Measurements from ENCODE around the gene WSCD2.

WSCD2 gene

DNA sequence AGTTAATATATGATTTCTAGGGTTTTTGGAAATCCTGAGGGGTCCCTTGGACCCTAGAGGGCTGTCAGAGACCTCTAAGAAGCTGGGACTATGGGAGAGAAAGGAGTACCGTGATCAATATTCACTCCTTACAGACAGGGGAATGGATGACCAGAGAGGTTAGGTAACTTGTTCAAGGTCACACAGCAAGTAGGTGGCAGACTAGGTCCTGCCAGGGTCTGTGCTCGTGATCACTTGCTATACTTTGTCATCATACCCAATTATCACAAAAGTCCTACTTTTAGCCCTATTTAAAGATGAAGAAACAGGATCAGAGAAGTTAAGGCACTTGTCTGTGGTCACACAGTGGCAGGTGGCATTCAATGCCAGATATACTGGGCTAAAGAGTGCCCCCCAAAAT is 42.9 kb downstream of the WSCD2 start:
- H3K4me2 ChIP-seq (ENCODE audit: insufficient read depth, low read length), result no peak overlapping the region

DNA sequence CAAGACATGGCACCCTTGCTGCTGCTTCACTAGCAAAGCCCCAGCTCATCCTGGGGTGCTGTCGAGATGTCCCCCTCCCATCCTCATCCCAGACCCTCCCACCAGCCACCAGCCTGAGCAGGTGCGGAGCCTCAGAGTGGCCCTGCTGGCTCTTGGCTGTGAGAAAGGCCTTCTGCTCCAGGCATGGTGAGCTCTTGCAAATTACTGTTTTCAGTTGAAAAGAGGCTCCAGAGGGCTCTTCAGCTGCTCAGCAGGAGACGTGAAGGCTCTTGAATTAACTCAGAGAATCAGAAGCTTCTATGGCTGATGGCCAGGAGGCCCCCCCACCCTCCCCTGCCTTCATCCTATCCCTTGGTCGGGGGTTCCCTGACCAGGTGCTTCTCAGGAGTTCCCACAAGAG is 44.1 kb downstream of the WSCD2 start:
- no peak overlapping the region for H2AFZ ChIP-seq (ENCODE audit: low read depth, low read length)
- no peaks in the 10 kb centered on the region for H3K4me1 ChIP-seq (ENCODE audit: insufficient read depth, low read length)
- H3K4me3 ChIP-seq (ENCODE audit: low read depth in 1 of 2, low read length in 2 of 2), result no peak overlapping the region
- H3K9ac ChIP-seq (ENCODE audit: low read depth, low read length), result no peak overlapping the region
- no peak for TF ChIP-seq CTCF (IDR thresholded peaks at IDR 0.05; ENCODE audit: borderline replicate concordance, extremely low read depth, low read length, poor library complexity, severe bottlenecking)
- TF ChIP-seq EZH2 (IDR thresholded peaks at IDR 0.05; ENCODE audit: borderline replicate concordance, low read depth, low read length, severe bottlenecking), result no peak
- H3K79me2 ChIP-seq (ENCODE audit: insufficient read depth, low read length), result no peaks in the 10 kb centered on the region
- no peak overlapping the region for H3K27ac ChIP-seq (ENCODE audit: low read length)
- H3K9me3 ChIP-seq (ENCODE audit: insufficient read depth, low read length, severe bottlenecking), result no peaks in the 10 kb centered on the region
- H4K20me1 ChIP-seq (ENCODE audit: insufficient read depth, low read length), result no peaks in the 10 kb centered on the region
- no peak for DNase-seq
- H3K4me2 ChIP-seq (ENCODE audit: insufficient read depth, low read length), result no peak overlapping the region
- peaks cover 11% of the 10 kb centered on the region for H3K27me3 ChIP-seq (ENCODE audit: insufficient read depth, low read length, poor library complexity)
- ATAC-seq (ENCODE audit: insufficient read depth, low read depth), result no peak
- no peaks in the 10 kb centered on the region for H3K36me3 ChIP-seq (ENCODE audit: insufficient read depth, low read length)

More for the DNA sequence above, 42.9 kb downstream of the WSCD2 start:
- Histone ChIP-seq H3K4me3 (ENCODE audit: low read depth in 1 of 2, low read length in 2 of 2) (no peak overlapping the region), H4K20me1 (ENCODE audit: insufficient read depth, low read length) (no peaks in the 10 kb centered on the region), H3K4me1 (ENCODE audit: insufficient read depth, low read length) (no peaks in the 10 kb centered on the region), H3K27ac (ENCODE audit: low read length) (no peak overlapping the region), H3K27me3 (ENCODE audit: insufficient read depth, low read length, poor library complexity) (peaks cover 11% of the 10 kb centered on the region), H3K9me3 (ENCODE audit: insufficient read depth, low read length, severe bottlenecking) (no peaks in the 10 kb centered on the region), H3K79me2 (ENCODE audit: insufficient read depth, low read length) (no peaks in the 10 kb centered on the region), H3K9ac (ENCODE audit: low read depth, low read length) (no peak overlapping the region), H2AFZ (ENCODE audit: low read depth, low read length) (no peak overlapping the region), H3K36me3 (ENCODE audit: insufficient read depth, low read length) (no peaks in the 10 kb centered on the region)
- ATAC-seq (ENCODE audit: insufficient read depth, low read depth), result no peak
- no peak for DNase-seq
- TF ChIP-seq EZH2 (IDR thresholded peaks at IDR 0.05; ENCODE audit: borderline replicate concordance, low read depth, low read length, severe bottlenecking) (no peak), CTCF (IDR thresholded peaks at IDR 0.05; ENCODE audit: borderline replicate concordance, extremely low read depth, low read length, poor library complexity, severe bottlenecking) (no peak)

DNA sequence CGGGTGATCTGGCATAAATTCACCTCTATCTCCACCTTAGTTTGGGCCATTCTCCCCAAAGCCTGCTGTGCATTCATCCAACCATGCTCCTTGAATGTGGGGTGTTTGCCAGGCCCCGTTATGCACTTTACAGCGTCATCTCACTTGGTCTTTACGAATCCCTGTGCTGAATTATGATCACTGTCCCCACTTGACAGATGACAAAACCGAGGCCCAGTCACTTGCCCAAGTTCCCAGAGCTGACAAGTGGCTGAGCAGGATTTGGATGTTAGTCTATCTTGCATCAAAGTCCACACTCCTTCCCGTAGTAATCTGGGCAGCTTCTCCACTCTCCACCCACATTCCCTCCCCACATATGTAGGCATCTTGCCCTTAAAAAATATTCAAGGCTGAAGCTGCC is 44.8 kb downstream of the WSCD2 start:
- Histone ChIP-seq H3K79me2 (ENCODE audit: insufficient read depth, low read length) (no peaks in the 10 kb centered on the region), H3K27ac (ENCODE audit: low read length) (no peak overlapping the region), H3K9me3 (ENCODE audit: insufficient read depth, low read length, severe bottlenecking) (no peaks in the 10 kb centered on the region), H3K36me3 (ENCODE audit: insufficient read depth, low read length) (no peaks in the 10 kb centered on the region), H3K4me3 (ENCODE audit: low read depth in 1 of 2, low read length in 2 of 2) (no peak overlapping the region), H3K4me2 (ENCODE audit: insufficient read depth, low read length) (no peak overlapping the region), H3K27me3 (ENCODE audit: insufficient read depth, low read length, poor library complexity) (peaks cover 11% of the 10 kb centered on the region), H3K9ac (ENCODE audit: low read depth, low read length) (no peak overlapping the region), H2AFZ (ENCODE audit: low read depth, low read length) (no peak overlapping the region), H4K20me1 (ENCODE audit: insufficient read depth, low read length) (no peaks in the 10 kb centered on the region), H3K4me1 (ENCODE audit: insufficient read depth, low read length) (no peaks in the 10 kb centered on the region)
- no peak for DNase-seq
- TF ChIP-seq CTCF (IDR thresholded peaks at IDR 0.05; ENCODE audit: borderline replicate concordance, extremely low read depth, low read length, poor library complexity, severe bottlenecking) (no peak), EZH2 (IDR thresholded peaks at IDR 0.05; ENCODE audit: borderline replicate concordance, low read depth, low read length, severe bottlenecking) (no peak)
- no peak for ATAC-seq (ENCODE audit: insufficient read depth, low read depth)

GRCh38 chr12:108174641-108175040 is 45.6 kb downstream of the WSCD2 start:
- Histone ChIP-seq H3K9ac (ENCODE audit: low read depth, low read length) (no peak overlapping the region), H3K36me3 (ENCODE audit: insufficient read depth, low read length) (no peaks in the 10 kb centered on the region), H3K27me3 (ENCODE audit: insufficient read depth, low read length, poor library complexity) (peaks cover 8% of the 10 kb centered on the region), H3K9me3 (ENCODE audit: insufficient read depth, low read length, severe bottlenecking) (no peaks in the 10 kb centered on the region), H3K4me2 (ENCODE audit: insufficient read depth, low read length) (no peak overlapping the region), H4K20me1 (ENCODE audit: insufficient read depth, low read length) (no peaks in the 10 kb centered on the region), H2AFZ (ENCODE audit: low read depth, low read length) (no peak overlapping the region), H3K4me1 (ENCODE audit: insufficient read depth, low read length) (no peaks in the 10 kb centered on the region), H3K79me2 (ENCODE audit: insufficient read depth, low read length) (no peaks in the 10 kb centered on the region), H3K27ac (ENCODE audit: low read length) (no peak overlapping the region), H3K4me3 (ENCODE audit: low read depth in 1 of 2, low read length in 2 of 2) (no peak overlapping the region)
- no peak for ATAC-seq (ENCODE audit: insufficient read depth, low read depth)
- TF ChIP-seq EZH2 (IDR thresholded peaks at IDR 0.05; ENCODE audit: borderline replicate concordance, low read depth, low read length, severe bottlenecking), result no peak
- TF ChIP-seq CTCF (IDR thresholded peaks at IDR 0.05; ENCODE audit: borderline replicate concordance, extremely low read depth, low read length, poor library complexity, severe bottlenecking), result no peak
- DNase-seq, result no peak
